ENCODE measurements around the gene DHRS1.

Gene DHRS1

DNA sequence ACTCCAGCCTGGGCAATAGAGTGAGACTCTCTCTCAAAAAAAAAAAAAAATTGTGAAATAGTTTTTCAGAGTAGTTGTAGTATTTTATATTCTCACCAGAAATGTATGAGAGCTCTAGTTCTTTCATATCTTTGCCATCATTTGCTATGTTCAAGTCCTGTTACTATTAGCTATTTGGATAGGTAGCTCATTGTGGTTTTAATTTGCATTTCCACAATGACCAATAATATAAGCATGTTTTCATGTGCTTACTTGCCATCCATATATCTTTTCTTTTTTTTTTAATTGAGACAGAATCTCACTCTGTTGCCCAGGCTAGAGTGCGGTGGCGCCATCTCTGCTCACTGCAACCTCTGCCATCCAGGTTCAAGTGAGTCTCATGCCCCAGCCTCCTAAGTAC lies 48.6 kb upstream of the DHRS1 start:
- ChIA-PET POLR2A (no interaction called here), CTCF (interaction anchor here (0.6 to 1.7 kb wide), 8 partner anchors 10 to 106 kb away, joined by 3 to 12 read pairs (median 4); partner anchors contain the start of gene TINF2)
- TF ChIP-seq ZNF558 (tag by site-specific recombination; IDR thresholded peaks at IDR 0.05), result no peak
- TF ChIP-seq ZNF133 (tag by site-specific recombination; IDR thresholded peaks at IDR 0.05), result no peak
- Histone ChIP-seq H3K4me3 (ENCODE audit: low read depth, low read length) (no peak overlapping the region), H3K36me3 (ENCODE audit: control insufficient read depth in 2 of 2, insufficient read depth in 1 of 2, low read length in 2 of 2) (no peaks in the 10 kb centered on the region), H3K9me3 (ENCODE audit: control insufficient read depth, insufficient read depth, low read depth, low read length) (no peaks in the 10 kb centered on the region), H3K4me1 (ENCODE audit: control insufficient read depth, insufficient read depth, low read length) (no peaks in the 10 kb centered on the region), H3K27ac (ENCODE audit: extremely low read depth, low read depth, low read length) (no peak overlapping the region)

DNA sequence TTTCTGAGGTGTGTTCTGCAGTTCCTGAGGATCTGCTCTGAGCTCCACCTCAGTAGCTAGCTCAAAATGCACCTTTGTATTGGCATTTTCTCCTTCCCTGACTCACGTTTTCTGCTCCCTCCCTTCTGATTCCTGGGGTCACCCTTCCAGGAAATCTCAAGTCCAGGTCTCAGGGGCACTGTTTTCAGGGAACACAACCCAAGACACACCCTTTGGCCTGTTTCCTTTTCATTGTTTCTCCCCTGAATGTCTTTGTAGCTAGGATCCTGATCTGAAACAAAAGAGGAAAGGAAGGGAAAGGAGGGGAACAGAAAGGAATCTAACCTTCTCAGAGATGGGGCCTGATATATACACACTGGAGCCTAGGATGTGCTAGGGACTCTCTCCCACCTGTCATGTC lies 47.6 kb upstream of the DHRS1 start:
- POLR2A ChIA-PET, result no interaction called here
- no peak overlapping the region for H3K4me3 ChIP-seq (ENCODE audit: low read depth, low read length)
- H3K4me1 ChIP-seq (ENCODE audit: control insufficient read depth, insufficient read depth, low read length), result no peaks in the 10 kb centered on the region
- H3K9me3 ChIP-seq (ENCODE audit: control insufficient read depth, insufficient read depth, low read depth, low read length), result no peaks in the 10 kb centered on the region
- CTCF ChIA-PET, result interaction anchor here (0.5 to 1.7 kb wide), 6 partner anchors 10 to 964 kb away, joined by 3 to 12 read pairs (median 3); no protein-coding TSS in a partner anchor
- no peak overlapping the region for H3K27ac ChIP-seq (ENCODE audit: extremely low read depth, low read depth, low read length)
- no peaks in the 10 kb centered on the region for H3K36me3 ChIP-seq (ENCODE audit: control insufficient read depth in 2 of 2, insufficient read depth in 1 of 2, low read length in 2 of 2)
- TF ChIP-seq, protein P1, sequence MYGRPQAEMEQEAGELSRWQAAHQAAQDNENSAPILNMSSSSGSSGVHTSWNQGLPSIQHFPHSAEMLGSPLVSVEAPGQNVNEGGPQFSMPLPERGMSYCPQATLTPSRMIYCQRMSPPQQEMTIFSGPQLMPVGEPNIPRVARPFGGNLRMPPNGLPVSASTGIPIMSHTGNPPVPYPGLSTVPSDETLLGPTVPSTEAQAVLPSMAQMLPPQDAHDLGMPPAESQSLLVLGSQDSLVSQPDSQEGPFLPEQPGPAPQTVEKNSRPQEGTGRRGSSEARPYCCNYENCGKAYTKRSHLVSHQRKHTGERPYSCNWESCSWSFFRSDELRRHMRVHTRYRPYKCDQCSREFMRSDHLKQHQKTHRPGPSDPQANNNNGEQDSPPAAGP (tag by site-specific recombination; IDR thresholded peaks at IDR 0.05), result no peak
- TF ChIP-seq, protein P2, sequence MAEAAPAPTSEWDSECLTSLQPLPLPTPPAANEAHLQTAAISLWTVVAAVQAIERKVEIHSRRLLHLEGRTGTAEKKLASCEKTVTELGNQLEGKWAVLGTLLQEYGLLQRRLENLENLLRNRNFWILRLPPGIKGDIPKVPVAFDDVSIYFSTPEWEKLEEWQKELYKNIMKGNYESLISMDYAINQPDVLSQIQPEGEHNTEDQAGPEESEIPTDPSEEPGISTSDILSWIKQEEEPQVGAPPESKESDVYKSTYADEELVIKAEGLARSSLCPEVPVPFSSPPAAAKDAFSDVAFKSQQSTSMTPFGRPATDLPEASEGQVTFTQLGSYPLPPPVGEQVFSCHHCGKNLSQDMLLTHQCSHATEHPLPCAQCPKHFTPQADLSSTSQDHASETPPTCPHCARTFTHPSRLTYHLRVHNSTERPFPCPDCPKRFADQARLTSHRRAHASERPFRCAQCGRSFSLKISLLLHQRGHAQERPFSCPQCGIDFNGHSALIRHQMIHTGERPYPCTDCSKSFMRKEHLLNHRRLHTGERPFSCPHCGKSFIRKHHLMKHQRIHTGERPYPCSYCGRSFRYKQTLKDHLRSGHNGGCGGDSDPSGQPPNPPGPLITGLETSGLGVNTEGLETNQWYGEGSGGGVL (tag by site-specific recombination; IDR thresholded peaks at IDR 0.05), result no peak
- no peak for TF ChIP-seq REPIN1 (tag by site-specific recombination; IDR thresholded peaks at IDR 0.05; ENCODE audit: low read depth)

DNA sequence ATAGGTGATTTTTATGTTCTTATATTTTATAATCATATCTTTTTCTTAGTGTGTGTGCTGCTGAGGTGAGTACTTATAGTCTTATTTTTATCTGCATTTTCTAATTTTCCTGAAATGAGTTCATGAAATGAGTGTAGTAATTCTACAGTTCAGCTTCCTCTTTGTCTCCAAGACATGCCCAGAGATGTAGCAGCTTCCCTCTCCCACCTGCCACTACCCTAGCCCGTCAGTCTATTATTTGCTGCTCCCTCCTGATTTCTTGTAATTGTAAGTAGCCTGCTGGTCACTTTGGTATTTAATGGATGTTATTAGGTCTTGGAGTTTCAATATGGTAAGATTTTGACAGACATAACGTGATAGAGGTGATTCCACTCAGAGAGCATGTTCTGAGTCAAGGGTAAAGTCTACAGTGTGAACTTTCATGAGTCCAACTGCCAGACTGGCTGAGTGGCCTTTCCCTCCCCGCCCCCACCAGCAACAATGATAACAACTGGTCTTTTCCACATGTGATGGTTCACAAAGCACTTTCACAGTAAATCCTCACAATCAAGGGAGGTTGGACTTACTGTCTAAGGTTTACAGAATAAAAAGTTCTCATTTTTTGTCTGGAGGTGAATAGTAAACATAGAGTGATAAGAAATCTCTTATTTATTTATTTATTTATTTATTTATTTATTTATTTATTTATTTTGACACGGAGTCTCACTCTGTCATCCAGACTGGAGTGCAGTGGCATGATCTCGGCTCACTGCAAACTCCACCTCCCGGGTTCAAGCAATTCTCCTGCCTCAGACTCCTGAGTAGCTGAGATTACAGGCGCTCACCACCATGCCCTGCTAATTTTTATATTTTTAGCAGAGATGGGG lies 44.4 kb upstream of the DHRS1 start:
- Histone ChIP-seq H3K9me3 (ENCODE audit: control insufficient read depth, insufficient read depth, low read depth, low read length) (no peaks in the 10 kb centered on the region), H3K4me1 (ENCODE audit: control insufficient read depth, insufficient read depth, low read length) (no peaks in the 10 kb centered on the region), H3K27ac (ENCODE audit: extremely low read depth, low read depth, low read length) (no peak overlapping the region), H3K4me3 (ENCODE audit: low read depth, low read length) (no peak overlapping the region), H3K36me3 (ENCODE audit: control insufficient read depth in 2 of 2, insufficient read depth in 1 of 2, low read length in 2 of 2) (no peaks in the 10 kb centered on the region)
- ChIA-PET CTCF (interaction anchor here (0.5 to 2.8 kb wide), 6 partner anchors 11 to 93 kb away, joined by 3 to 17 read pairs (median 4); no protein-coding TSS in a partner anchor), POLR2A (no interaction called here)
- TF ChIP-seq ZNF394 (tag by site-specific recombination; IDR thresholded peaks at IDR 0.05; ENCODE audit: borderline replicate concordance) (peak; percentile 90; the same call in 1 of the 2 replicates), FEZF1 (tag by site-specific recombination; IDR thresholded peaks at IDR 0.05) (no peak), ZNF140 (tag by site-specific recombination; IDR thresholded peaks at IDR 0.05) (0 out of 2 replicates have a peak, but pooled peaks have one; percentile 21), ZBTB8A (tag by site-specific recombination; IDR thresholded peaks at IDR 0.05) (peak; percentile 48; the same call in 1 of the 2 replicates), ZNF623 (tag by site-specific recombination; IDR thresholded peaks at IDR 0.05) (peak; percentile 64), ZNF629 (tag by site-specific recombination; IDR thresholded peaks at IDR 0.05) (0 out of 2 replicates have a peak, but pooled peaks have one; percentile 22), ZNF19 (tag by site-specific recombination; IDR thresholded peaks at IDR 0.05; ENCODE audit: low read depth) (0 out of 2 replicates have a peak, but pooled peaks have one; percentile 25), ZNF266 (tag by site-specific recombination; IDR thresholded peaks at IDR 0.05; ENCODE audit: low read depth) (peak; percentile 40; the same call in 1 of the 2 replicates), ZNF426 (tag by site-specific recombination; IDR thresholded peaks at IDR 0.05) (peak; percentile 57), ZNF433 (tag by site-specific recombination; IDR thresholded peaks at IDR 0.05; ENCODE audit: low read depth) (0 out of 2 replicates have a peak, but pooled peaks have one; percentile 7), ZNF555 (tag by site-specific recombination; conservative IDR thresholded peaks at IDR 0.05) (peak; percentile 46)
- TF ChIP-seq, protein P3, sequence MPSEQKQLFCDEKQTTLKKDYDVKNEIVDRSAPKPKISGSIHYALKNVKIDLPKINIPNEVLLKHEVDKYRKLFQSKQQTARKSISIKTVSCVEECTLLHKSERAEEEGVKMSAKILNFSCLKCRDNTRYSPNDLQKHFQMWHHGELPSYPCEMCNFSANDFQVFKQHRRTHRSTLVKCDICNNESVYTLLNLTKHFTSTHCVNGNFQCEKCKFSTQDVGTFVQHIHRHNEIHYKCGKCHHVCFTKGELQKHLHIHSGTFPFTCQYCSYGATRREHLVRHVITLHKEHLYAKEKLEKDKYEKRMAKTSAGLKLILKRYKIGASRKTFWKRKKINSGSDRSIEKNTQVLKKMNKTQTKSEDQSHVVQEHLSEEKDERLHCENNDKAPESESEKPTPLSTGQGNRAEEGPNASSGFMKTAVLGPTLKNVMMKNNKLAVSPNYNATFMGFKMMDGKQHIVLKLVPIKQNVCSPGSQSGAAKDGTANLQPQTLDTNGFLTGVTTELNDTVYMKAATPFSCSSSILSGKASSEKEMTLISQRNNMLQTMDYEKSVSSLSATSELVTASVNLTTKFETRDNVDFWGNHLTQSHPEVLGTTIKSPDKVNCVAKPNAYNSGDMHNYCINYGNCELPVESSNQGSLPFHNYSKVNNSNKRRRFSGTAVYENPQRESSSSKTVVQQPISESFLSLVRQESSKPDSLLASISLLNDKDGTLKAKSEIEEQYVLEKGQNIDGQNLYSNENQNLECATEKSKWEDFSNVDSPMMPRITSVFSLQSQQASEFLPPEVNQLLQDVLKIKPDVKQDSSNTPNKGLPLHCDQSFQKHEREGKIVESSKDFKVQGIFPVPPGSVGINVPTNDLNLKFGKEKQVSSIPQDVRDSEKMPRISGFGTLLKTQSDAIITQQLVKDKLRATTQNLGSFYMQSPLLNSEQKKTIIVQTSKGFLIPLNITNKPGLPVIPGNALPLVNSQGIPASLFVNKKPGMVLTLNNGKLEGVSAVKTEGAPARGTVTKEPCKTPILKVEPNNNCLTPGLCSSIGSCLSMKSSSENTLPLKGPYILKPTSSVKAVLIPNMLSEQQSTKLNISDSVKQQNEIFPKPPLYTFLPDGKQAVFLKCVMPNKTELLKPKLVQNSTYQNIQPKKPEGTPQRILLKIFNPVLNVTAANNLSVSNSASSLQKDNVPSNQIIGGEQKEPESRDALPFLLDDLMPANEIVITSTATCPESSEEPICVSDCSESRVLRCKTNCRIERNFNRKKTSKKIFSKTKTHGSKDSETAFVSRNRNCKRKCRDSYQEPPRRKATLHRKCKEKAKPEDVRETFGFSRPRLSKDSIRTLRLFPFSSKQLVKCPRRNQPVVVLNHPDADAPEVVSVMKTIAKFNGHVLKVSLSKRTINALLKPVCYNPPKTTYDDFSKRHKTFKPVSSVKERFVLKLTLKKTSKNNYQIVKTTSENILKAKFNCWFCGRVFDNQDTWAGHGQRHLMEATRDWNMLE (tag by site-specific recombination; conservative IDR thresholded peaks at IDR 0.05; ENCODE audit: low read depth), result peak; percentile 77; the same call in 1 of the 2 replicates
- TF ChIP-seq, protein P1 (tag by site-specific recombination; IDR thresholded peaks at IDR 0.05), result no peak
- TF ChIP-seq, protein P4, sequence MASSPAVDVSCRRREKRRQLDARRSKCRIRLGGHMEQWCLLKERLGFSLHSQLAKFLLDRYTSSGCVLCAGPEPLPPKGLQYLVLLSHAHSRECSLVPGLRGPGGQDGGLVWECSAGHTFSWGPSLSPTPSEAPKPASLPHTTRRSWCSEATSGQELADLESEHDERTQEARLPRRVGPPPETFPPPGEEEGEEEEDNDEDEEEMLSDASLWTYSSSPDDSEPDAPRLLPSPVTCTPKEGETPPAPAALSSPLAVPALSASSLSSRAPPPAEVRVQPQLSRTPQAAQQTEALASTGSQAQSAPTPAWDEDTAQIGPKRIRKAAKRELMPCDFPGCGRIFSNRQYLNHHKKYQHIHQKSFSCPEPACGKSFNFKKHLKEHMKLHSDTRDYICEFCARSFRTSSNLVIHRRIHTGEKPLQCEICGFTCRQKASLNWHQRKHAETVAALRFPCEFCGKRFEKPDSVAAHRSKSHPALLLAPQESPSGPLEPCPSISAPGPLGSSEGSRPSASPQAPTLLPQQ (tag by site-specific recombination; IDR thresholded peaks at IDR 0.05), result no peak

Measured in HEK293 (cell line).